A549 (cell line): Measurements from ENCODE around the gene BMI1.
A peak's percentile ranks its signal among the peaks of the same experiment; 100 is the strongest.

Source experiments
- FOSB ChIP-seq: fragments of 250-450 bp; sonication (Bioruptor Pico); IDR thresholded peaks from 2 replicates; pipeline ENCODE4 v1.5.0; 2020; ENCODE audit warnings: mild to moderate bottlenecking, moderate library complexity
- FOSL2 ChIP-seq, 2 experiments: fragments of 450-650 bp in 1 of 2; fragments of >200 bp in 1 of 2; sonication (Bioruptor Twin) in 1 of 2; formaldehyde crosslinking; IDR thresholded peaks; 2 replicates each; pipeline versions ENCODE4 v1.5.0 to v1.6.1; 2016 to 2020; ENCODE audit warnings: mild to moderate bottlenecking in 1 of 2, moderate library complexity in 1 of 2
- NR3C1 ChIP-seq: fragments of >200 bp; sonication (Bioruptor Twin); formaldehyde crosslinking; IDR thresholded peaks from 3 replicates; pipeline ENCODE4 v1.6.1; 2017
- SMC3 ChIP-seq: fragments of >200 bp; sonication (Bioruptor Twin); formaldehyde crosslinking; IDR thresholded peaks from 3 replicates; pipeline ENCODE4 v1.6.1; 2018; ENCODE audit warnings: inconsistent platforms
- SREBF2 ChIP-seq: fragments of 450-650 bp; IDR thresholded peaks from 2 replicates; pipeline ENCODE4 v1.6.1; 2014; ENCODE audit warnings: mild to moderate bottlenecking, moderate library complexity
- ZFP36 ChIP-seq: fragments of 450-650 bp; IDR thresholded peaks from 2 replicates; pipeline ENCODE4 v1.6.1; 2014; ENCODE audit warnings: borderline replicate concordance; ENCODE audit not compliant: partially characterized antibody
- TF ChIP-seq, protein P1 (sequence below): fragments of >200 bp; sonication (Bioruptor Twin); formaldehyde crosslinking; IDR thresholded peaks from 3 replicates; pipeline ENCODE4 v1.5.1; 2016
- TF ChIP-seq, protein P2 (sequence below): IDR thresholded peaks from 2 replicates; pipeline ENCODE4 v1.6.1; 2012
- TF ChIP-seq, protein P3 (sequence below): fragments of >200 bp; sonication (Bioruptor Twin); formaldehyde crosslinking; IDR thresholded peaks from 2 replicates; pipeline ENCODE4 v1.6.1; 2016
- TF ChIP-seq, protein P4 (sequence below): fragments of 200-600 bp; sonication (generic); IDR thresholded peaks from 2 replicates; pipeline ENCODE4 v1.6.1; 2016; ENCODE audit warnings: antibody characterized with exemption, mild to moderate bottlenecking, moderate library complexity

DNA sequence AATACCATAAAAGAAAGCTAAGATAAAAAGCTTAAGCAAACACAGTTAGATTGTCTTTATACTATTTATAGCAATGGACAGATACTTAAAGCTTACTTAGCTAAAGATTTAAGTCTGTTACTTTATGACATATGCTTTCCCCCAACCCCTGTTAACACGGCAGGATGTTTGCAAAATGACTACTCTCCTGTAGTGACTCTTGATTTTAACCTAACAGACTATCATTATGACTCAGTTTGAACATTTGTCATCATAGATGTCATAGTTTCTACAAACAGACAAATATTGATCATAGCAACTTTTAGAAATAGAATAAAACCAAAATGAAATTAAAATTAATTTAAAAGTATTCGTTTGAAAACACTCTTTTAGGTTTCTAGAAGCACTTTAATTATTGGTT, 12.5 kb upstream of the BMI1 start:
- TF ChIP-seq FOSL2 (IDR thresholded peaks at IDR 0.05) (no peak), FOSL2 (CRISPR knock-in tag; IDR thresholded peaks at IDR 0.05) (peak; percentile 82), FOSB (CRISPR knock-in tag) (no peak), SREBF2 (no peak), ZFP36 (no peak), SMC3 (no peak), NR3C1 (no peak)
- TF ChIP-seq, protein P1, sequence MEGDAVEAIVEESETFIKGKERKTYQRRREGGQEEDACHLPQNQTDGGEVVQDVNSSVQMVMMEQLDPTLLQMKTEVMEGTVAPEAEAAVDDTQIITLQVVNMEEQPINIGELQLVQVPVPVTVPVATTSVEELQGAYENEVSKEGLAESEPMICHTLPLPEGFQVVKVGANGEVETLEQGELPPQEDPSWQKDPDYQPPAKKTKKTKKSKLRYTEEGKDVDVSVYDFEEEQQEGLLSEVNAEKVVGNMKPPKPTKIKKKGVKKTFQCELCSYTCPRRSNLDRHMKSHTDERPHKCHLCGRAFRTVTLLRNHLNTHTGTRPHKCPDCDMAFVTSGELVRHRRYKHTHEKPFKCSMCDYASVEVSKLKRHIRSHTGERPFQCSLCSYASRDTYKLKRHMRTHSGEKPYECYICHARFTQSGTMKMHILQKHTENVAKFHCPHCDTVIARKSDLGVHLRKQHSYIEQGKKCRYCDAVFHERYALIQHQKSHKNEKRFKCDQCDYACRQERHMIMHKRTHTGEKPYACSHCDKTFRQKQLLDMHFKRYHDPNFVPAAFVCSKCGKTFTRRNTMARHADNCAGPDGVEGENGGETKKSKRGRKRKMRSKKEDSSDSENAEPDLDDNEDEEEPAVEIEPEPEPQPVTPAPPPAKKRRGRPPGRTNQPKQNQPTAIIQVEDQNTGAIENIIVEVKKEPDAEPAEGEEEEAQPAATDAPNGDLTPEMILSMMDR = no peak
- TF ChIP-seq, protein P2, sequence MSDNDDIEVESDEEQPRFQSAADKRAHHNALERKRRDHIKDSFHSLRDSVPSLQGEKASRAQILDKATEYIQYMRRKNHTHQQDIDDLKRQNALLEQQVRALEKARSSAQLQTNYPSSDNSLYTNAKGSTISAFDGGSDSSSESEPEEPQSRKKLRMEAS = no peak
- TF ChIP-seq, protein P3, sequence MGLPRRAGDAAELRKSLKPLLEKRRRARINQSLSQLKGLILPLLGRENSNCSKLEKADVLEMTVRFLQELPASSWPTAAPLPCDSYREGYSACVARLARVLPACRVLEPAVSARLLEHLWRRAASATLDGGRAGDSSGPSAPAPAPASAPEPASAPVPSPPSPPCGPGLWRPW = no peak
- TF ChIP-seq, protein P4, sequence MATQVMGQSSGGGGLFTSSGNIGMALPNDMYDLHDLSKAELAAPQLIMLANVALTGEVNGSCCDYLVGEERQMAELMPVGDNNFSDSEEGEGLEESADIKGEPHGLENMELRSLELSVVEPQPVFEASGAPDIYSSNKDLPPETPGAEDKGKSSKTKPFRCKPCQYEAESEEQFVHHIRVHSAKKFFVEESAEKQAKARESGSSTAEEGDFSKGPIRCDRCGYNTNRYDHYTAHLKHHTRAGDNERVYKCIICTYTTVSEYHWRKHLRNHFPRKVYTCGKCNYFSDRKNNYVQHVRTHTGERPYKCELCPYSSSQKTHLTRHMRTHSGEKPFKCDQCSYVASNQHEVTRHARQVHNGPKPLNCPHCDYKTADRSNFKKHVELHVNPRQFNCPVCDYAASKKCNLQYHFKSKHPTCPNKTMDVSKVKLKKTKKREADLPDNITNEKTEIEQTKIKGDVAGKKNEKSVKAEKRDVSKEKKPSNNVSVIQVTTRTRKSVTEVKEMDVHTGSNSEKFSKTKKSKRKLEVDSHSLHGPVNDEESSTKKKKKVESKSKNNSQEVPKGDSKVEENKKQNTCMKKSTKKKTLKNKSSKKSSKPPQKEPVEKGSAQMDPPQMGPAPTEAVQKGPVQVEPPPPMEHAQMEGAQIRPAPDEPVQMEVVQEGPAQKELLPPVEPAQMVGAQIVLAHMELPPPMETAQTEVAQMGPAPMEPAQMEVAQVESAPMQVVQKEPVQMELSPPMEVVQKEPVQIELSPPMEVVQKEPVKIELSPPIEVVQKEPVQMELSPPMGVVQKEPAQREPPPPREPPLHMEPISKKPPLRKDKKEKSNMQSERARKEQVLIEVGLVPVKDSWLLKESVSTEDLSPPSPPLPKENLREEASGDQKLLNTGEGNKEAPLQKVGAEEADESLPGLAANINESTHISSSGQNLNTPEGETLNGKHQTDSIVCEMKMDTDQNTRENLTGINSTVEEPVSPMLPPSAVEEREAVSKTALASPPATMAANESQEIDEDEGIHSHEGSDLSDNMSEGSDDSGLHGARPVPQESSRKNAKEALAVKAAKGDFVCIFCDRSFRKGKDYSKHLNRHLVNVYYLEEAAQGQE = no peak
